ENCODE measurements around the gene YAF2. TPM values are rescaled to one million over a fixed set of nuclear protein-coding genes. Genes with fewer than 3 reads are reported as not detected.
A peak's percentile ranks its signal among the peaks of the same experiment; 100 is the strongest.

Gene YAF2
- total and polyA plus RNA-seq, 10 donors: 15.9 to 83.7 (median 49.2) TPM

DNA sequence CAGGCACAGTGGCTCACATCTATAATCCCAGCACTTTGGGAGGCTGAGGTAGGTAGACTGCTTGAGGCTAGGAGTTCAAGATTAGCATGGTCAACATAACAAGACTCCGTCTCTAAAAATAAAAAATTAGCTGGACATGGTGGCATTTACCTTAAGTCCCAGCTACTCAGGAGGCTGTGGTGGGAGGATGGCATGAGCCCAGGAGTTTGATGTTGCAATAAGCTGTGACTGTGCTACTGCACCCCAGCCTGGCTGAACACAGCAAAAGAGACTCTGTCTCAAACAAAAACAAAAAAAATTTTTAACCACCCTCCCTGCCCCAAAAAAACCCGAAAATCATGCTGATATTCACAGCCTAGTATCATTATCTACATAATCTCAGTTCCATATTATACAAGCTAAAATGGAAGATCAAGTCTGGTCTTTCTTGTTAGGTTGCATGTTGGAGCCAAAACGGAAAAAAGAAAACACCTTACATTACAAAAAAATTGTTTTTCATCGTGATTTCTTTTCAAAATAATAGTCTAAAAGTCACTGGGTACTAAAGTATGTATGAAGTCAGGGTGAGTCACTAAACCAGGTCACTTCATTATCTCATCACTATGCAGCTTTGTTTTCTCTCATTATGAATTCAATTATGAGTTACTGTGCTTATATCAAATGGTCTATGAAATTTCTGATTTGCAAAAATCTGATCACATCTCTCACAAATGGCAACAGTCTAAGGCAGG is 107.2 kb downstream of the YAF2 start:
- Histone ChIP-seq H3K4me3 (no peak overlapping the region), H3K27ac (no peak overlapping the region), H3K36me3 (no peaks in the 10 kb centered on the region), H3K27me3 (replicated peaks in 1 of 7) (no peaks in the 10 kb centered on the region), H3K9me3 (no peaks in the 10 kb centered on the region), H3K4me1 (peaks cover 0 to 33% (median 15%) of the 10 kb centered on the region in 6 donors)
- no peak for DNase-seq
- 66 to 84% (median 73%) methylated on average over 4 of the region's 4 CpGs for WGBS, 5 donors
- no peak for TF ChIP-seq POLR2A (IDR thresholded peaks at IDR 0.05)
- TF ChIP-seq POLR2AphosphoS5 (IDR thresholded peaks at IDR 0.05): no peak
- TF ChIP-seq, protein P1, sequence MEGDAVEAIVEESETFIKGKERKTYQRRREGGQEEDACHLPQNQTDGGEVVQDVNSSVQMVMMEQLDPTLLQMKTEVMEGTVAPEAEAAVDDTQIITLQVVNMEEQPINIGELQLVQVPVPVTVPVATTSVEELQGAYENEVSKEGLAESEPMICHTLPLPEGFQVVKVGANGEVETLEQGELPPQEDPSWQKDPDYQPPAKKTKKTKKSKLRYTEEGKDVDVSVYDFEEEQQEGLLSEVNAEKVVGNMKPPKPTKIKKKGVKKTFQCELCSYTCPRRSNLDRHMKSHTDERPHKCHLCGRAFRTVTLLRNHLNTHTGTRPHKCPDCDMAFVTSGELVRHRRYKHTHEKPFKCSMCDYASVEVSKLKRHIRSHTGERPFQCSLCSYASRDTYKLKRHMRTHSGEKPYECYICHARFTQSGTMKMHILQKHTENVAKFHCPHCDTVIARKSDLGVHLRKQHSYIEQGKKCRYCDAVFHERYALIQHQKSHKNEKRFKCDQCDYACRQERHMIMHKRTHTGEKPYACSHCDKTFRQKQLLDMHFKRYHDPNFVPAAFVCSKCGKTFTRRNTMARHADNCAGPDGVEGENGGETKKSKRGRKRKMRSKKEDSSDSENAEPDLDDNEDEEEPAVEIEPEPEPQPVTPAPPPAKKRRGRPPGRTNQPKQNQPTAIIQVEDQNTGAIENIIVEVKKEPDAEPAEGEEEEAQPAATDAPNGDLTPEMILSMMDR (IDR thresholded peaks at IDR 0.05 in 8 of 11, conservative IDR thresholded peaks at IDR 0.05 in 3 of 11): no peak
- intact Hi-C loops (cut with DNase I; ENCODE audit: low total_unique reads): no loop called here

DNA sequence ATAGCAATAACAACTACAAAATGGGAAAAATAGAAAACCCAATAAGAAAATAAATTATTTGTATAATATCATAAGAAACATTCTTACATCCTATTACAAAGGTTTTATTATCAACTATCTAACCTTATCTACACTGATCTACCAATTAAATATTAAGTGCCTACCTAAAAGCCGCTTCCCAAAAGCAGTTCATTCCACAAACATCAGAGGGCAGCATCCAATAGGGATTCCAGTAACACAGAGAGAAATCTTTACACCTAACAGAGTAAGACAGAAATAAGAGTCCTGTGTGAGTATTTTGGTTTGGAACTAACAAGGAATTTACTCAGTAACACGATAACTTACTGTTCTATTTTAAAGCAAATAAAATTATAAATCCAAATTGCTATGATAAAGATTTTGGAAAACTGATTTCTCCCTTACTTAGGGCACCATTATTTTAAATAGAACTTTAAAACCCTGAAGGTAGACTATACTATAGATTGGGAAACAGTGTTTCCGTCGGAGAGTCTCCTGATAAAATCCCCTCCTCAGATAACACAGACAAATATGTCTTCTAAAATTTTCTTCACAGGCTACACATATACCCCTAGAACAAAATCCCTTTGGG is 108.3 kb downstream of the YAF2 start:
- H3K27ac ChIP-seq: no peak overlapping the region
- intact Hi-C loops (cut with DNase I; ENCODE audit: low total_unique reads): loop anchor here (2.0 kb wide), 1 partner anchor 197 kb away; the partner anchor contains the start of genes PPHLN1 and ZCRB1
- no peaks in the 10 kb centered on the region for H3K36me3 ChIP-seq
- no peaks in the 10 kb centered on the region for H3K9me3 ChIP-seq
- H3K4me3 ChIP-seq: no peak overlapping the region
- 51 to 62% (median 57%) methylated on average over 4 of the region's 4 CpGs for WGBS, 5 donors
- DNase-seq: no peak
- no peaks in the 10 kb centered on the region for H3K27me3 ChIP-seq (replicated peaks in 1 of 7)
- peaks cover 5 to 36% (median 21%) of the 10 kb centered on the region in 6 donors for H3K4me1 ChIP-seq
- TF ChIP-seq POLR2AphosphoS5 (IDR thresholded peaks at IDR 0.05): no peak
- TF ChIP-seq, protein P1 (IDR thresholded peaks at IDR 0.05 in 8 of 11, conservative IDR thresholded peaks at IDR 0.05 in 3 of 11): peak; percentile 33 to 82 (median 72)

DNA sequence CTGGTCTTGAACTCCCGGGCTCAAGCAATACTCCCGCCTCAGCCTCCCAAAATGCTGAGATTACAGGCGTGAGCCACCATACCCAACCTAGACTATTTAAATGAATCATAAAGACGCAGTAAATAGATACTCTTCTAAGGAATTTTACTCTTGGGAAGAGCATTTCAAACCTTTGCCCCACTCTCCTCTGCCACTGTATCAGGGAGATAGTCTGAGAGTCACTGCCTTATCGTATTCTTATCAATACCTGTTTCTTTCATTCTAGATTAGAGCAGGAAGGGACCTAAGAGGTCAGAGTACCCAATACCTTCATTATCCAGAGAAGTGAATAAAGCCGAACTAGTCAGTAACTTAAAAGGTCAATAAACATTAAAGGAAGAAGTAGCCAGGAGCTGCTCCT is 109.2 kb downstream of the YAF2 start:
- H3K9me3 ChIP-seq: no peaks in the 10 kb centered on the region
- H3K4me3 ChIP-seq: no peak overlapping the region
- whole genome bisulfite sequencing, 5 donors: 92 to 98% (median 94%) methylated on average over 6 of the region's 6 CpGs
- no peak for DNase-seq
- H3K27me3 ChIP-seq (replicated peaks in 1 of 7): no peaks in the 10 kb centered on the region
- intact Hi-C loops (cut with DNase I; ENCODE audit: low total_unique reads): loop anchor here (2.0 kb wide), 1 partner anchor 198 kb away; the partner anchor contains the start of genes PPHLN1 and ZCRB1
- no peaks in the 10 kb centered on the region for H3K36me3 ChIP-seq
- TF ChIP-seq, protein P1 (IDR thresholded peaks at IDR 0.05 in 8 of 11, conservative IDR thresholded peaks at IDR 0.05 in 3 of 11): no peak
- TF ChIP-seq POLR2A (IDR thresholded peaks at IDR 0.05) (no peak), POLR2AphosphoS5 (IDR thresholded peaks at IDR 0.05) (no peak)
- H3K27ac ChIP-seq: no peak overlapping the region
- peaks cover 5 to 40% (median 21%) of the 10 kb centered on the region in 6 donors for H3K4me1 ChIP-seq

DNA sequence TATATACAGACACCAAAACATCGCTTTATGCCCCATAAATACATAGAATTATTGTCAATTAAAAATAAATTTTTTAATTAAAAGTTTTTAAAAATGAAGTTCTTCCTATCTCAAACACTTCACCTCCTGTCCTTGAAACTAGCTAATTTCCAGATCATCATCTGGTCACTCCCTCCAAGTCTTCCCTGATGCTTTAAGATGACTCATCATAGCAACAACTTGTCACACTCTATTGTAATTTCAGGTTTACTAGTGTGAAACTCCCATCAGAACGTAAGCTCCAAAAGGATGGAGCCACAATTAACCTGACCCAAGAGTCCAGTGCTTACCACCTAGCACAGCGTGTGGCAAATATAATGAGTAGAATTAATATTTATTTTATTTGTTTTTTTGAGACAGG is 109.7 kb downstream of the YAF2 start:
- TF ChIP-seq, protein P1 (IDR thresholded peaks at IDR 0.05 in 8 of 11, conservative IDR thresholded peaks at IDR 0.05 in 3 of 11): no peak
- TF ChIP-seq POLR2A (IDR thresholded peaks at IDR 0.05) (no peak), POLR2AphosphoS5 (IDR thresholded peaks at IDR 0.05) (no peak)
- Histone ChIP-seq H3K36me3 (no peaks in the 10 kb centered on the region), H3K4me3 (no peak overlapping the region), H3K27me3 (replicated peaks in 1 of 7) (no peaks in the 10 kb centered on the region), H3K9me3 (no peaks in the 10 kb centered on the region), H3K4me1 (peaks cover 5 to 40% (median 21%) of the 10 kb centered on the region in 6 donors), H3K27ac (no peak overlapping the region)
- DNase-seq: no peak
- intact Hi-C loops (cut with DNase I; ENCODE audit: low total_unique reads): loop anchor here (2.0 kb wide), 1 partner anchor 198 kb away; the partner anchor contains the start of genes PPHLN1 and ZCRB1
- 74 to 89% (median 83%) methylated on average over 3 of the region's 3 CpGs for WGBS, 5 donors
